HG02642 (cell line): ENCODE data around the gene TNFSF9.
"Not testable (repeated sequence)": the region's sequence is repeated elsewhere in the genome, so short reads cannot be mapped to it uniquely, and the experiment has no call there.

Experiments
- ATAC-seq: cut with Tn5 transposase; IDR thresholded peaks from one replicate; pipeline ENCODE4 v1.9.1; 2021; ENCODE audit warnings: mild to moderate bottlenecking; ENCODE audit not compliant: unreplicated experiment, poor library complexity

Gene TNFSF9

GRCh38 chr19:6503407-6504201 lies 27.2 kb upstream of the TNFSF9 start:
- no peak for ATAC-seq

GRCh38 chr19:6508028-6508771 lies 22.6 kb upstream of the TNFSF9 start:
- ATAC-seq: not testable (repeated sequence)

- no peak for ATAC-seq
Observed at GRCh38 chr19:6509118-6509971, 21.5 kb upstream of the TNFSF9 start.

GRCh38 chr19:6510618-6511017 lies 20.2 kb upstream of the TNFSF9 start:
- ATAC-seq: no peak

GRCh38 chr19:6514089-6514488 lies 16.7 kb upstream of the TNFSF9 start:
- ATAC-seq: no peak

GRCh38 chr19:6514926-6515544 lies 15.8 kb upstream of the TNFSF9 start:
- ATAC-seq: no peak

GRCh38 chr19:6516018-6516658 lies 14.7 kb upstream of the TNFSF9 start:
- peak; percentile 49 for ATAC-seq

GRCh38 chr19:6516659-6517291 lies 14.1 kb upstream of the TNFSF9 start:
- peak; percentile 60 for ATAC-seq

GRCh38 chr19:6518145-6518911 lies 12.5 kb upstream of the TNFSF9 start:
- ATAC-seq: peak; percentile 21

- ATAC-seq: no peak
Observed at GRCh38 chr19:6519289-6519688, 11.5 kb upstream of the TNFSF9 start.

GRCh38 chr19:6521718-6522646 lies 8.8 kb upstream of the TNFSF9 start:
- peak; percentile 48 for ATAC-seq

- ATAC-seq: no peak
Observed at GRCh38 chr19:6522712-6523111, 8.1 kb upstream of the TNFSF9 start.

GRCh38 chr19:6524311-6524710 lies 6.5 kb upstream of the TNFSF9 start:
- ATAC-seq: no peak

- ATAC-seq: peak; percentile 50
Observed at GRCh38 chr19:6527893-6528543, 2.8 kb upstream of the TNFSF9 start.

GRCh38 chr19:6528544-6529121 lies 2.2 kb upstream of the TNFSF9 start:
- no peak for ATAC-seq

GRCh38 chr19:6529351-6529750 lies 1.5 kb upstream of the TNFSF9 start:
- ATAC-seq: no peak

GRCh38 chr19:6529937-6530385 lies 865 bp upstream of the TNFSF9 start:
- no peak for ATAC-seq
